K562 (cell line): ENCODE data around the gene ERBB3. TPM values are rescaled to one million over a fixed set of nuclear protein-coding genes. Genes with fewer than 3 reads are reported as not detected.

Experiments used
- ATAC-seq: fragments of 200-7000 bp; cut with Tn5 transposase; 3 replicates; pipeline ENCODE4 v1.9.1; 2020; ENCODE audit warnings: moderate library complexity
- BruUV-seq: library from RNA; stranded (reverse); fragments of 400-500 nt; replicated peaks from 2 replicates; lab custom pipeline; 2021; lab: Mats Ljungman, UMichigan
- CTCF ChIA-PET: fragments of 300-600 bp; formaldehyde crosslinking; extraction: SDS; loops from one replicate; lab custom pipeline; 2021; ENCODE audit warnings: low intra/inter-chr PET ratio; lab: Yijun Ruan, JAX
- POLR2A ChIA-PET: fragments of 300-600, 350-650 bp; sonication (Branson Sonifier 250); formaldehyde crosslinking; extraction: SDS; loops from one replicate; lab custom pipeline; 2021; ENCODE audit warnings: antibody characterized with exemption, inconsistent platforms; lab: Yijun Ruan, JAX
- DNase-seq, 4 experiments: peaks; one replicate each; pipeline versions ENCODE4 v3.0.0 to v3.0.0-alpha.2; 2011 to 2018; ENCODE audit warnings: low spot score in 3 of 4, mixed read lengths in 3 of 4; ENCODE audit errors: extremely low read depth in 1 of 4
- FAIRE-seq: peaks from 2 replicates; lab custom pipeline; 2011; peaks lifted over from hg19 to GRCh38; lab: Jason Lieb, UNC
- H2AFZ ChIP-seq: 2 replicates; pipeline ENCODE4 v1.6.0; 2011; ENCODE audit warnings: low read depth, low read length, control low read depth, inconsistent platforms
- H3K27ac ChIP-seq: fragments of 200-600 bp; 3 replicates; pipeline ENCODE4 v1.8.0; 2011; ENCODE audit warnings: low read depth, mild to moderate bottlenecking, control low read depth, inconsistent platforms, low read length, moderate library complexity, mixed read lengths; ENCODE audit errors: extremely low read depth
- H3K27me3 ChIP-seq, 2 experiments: fragments of 300-600 bp in 1 of 2; 2 replicates in 1 of 2; 3 replicates in 1 of 2; pipeline versions ENCODE4 v1.6.0 to v1.8.0; 2011; ENCODE audit warnings: inconsistent platforms in 2 of 2, low read length in 2 of 2, mild to moderate bottlenecking in 1 of 2, mixed read lengths in 1 of 2, moderate library complexity in 1 of 2; ENCODE audit not compliant: control insufficient read depth in 2 of 2, insufficient read depth in 2 of 2
- H3K36me3 ChIP-seq: fragments of 300-600 bp; 3 replicates; pipeline ENCODE4 v1.8.0; 2011; ENCODE audit warnings: mild to moderate bottlenecking, low read length, inconsistent platforms; ENCODE audit not compliant: control insufficient read depth, insufficient read depth
- H3K4me1 ChIP-seq, 2 experiments: fragments of 200-600 bp in 1 of 2; replicated peaks in 1 of 2; 2 replicates in 1 of 2; 3 replicates in 1 of 2; pipeline versions ENCODE4 v1.5.1 to v1.8.0; 2011; ENCODE audit warnings: inconsistent platforms in 2 of 2, low read length in 2 of 2, mild to moderate bottlenecking in 1 of 2, mixed read lengths in 1 of 2, moderate library complexity in 1 of 2; ENCODE audit not compliant: control insufficient read depth in 2 of 2, insufficient read depth in 2 of 2
- H3K4me2 ChIP-seq: 2 replicates; pipeline ENCODE4 v1.6.1; 2011; ENCODE audit warnings: low read length, control low read depth, inconsistent platforms, mixed read lengths; ENCODE audit not compliant: insufficient read depth
- H3K4me3 ChIP-seq: fragments of 200-600 bp; sonication (generic), shearing (Covaris generic); 2 replicates; pipeline ENCODE4 v1.5.1; 2016; ENCODE audit warnings: control low read depth, inconsistent platforms
- H3K79me2 ChIP-seq: fragments of 200-600 bp; 3 replicates; pipeline ENCODE4 v1.8.0; 2011; ENCODE audit warnings: low read length, inconsistent platforms; ENCODE audit not compliant: control insufficient read depth, insufficient read depth
- H3K9ac ChIP-seq, 2 experiments: 2 replicates each; pipeline versions ENCODE4 v1.6.0 to v1.6.1; 2011; ENCODE audit warnings: low read depth in 2 of 2, low read length in 2 of 2, control low read depth in 1 of 2, inconsistent platforms in 1 of 2, mild to moderate bottlenecking in 1 of 2, mixed read lengths in 1 of 2; ENCODE audit not compliant: insufficient read depth in 1 of 2
- H3K9me1 ChIP-seq: one replicate; pipeline ENCODE4 v1.6.0; 2011; ENCODE audit warnings: inconsistent platforms, mild to moderate bottlenecking, low read length, moderate library complexity; ENCODE audit not compliant: control insufficient read depth, insufficient read depth
- H3K9me3 ChIP-seq: replicated peaks from 2 replicates; pipeline ENCODE4 v1.5.1; 2011; ENCODE audit warnings: low read depth, low read length, inconsistent platforms; ENCODE audit not compliant: control insufficient read depth, insufficient read depth
- H4K20me1 ChIP-seq: replicated peaks from 2 replicates; pipeline ENCODE4 v1.6.1; 2011; ENCODE audit warnings: low read length, inconsistent platforms, mixed read lengths; ENCODE audit not compliant: control insufficient read depth, insufficient read depth
- ELF4 ChIP-seq: fragments of 450-650 bp; formaldehyde crosslinking; IDR thresholded peaks from 2 replicates; pipeline ENCODE4 v1.4.0; 2022; ENCODE audit warnings: missing genetic modification characterization
- FIP1L1 ChIP-seq: fragments of 200-400 bp; formaldehyde crosslinking; IDR thresholded peaks from 2 replicates; pipeline ENCODE4 v1.6.1; 2018; ENCODE audit warnings: mild to moderate bottlenecking, low read depth, low read length; ENCODE audit not compliant: poor library complexity, severe bottlenecking
- KDM5B ChIP-seq: fragments of 200-600 bp; sonication (generic); IDR thresholded peaks from 2 replicates; pipeline ENCODE4 v1.6.1; 2012; ENCODE audit warnings: low read depth, mild to moderate bottlenecking, moderate library complexity, low read length, control low read depth, inconsistent platforms; ENCODE audit not compliant: insufficient replicate concordance
- MAFK ChIP-seq: IDR thresholded peaks from 2 replicates; pipeline ENCODE4 v1.6.1; 2011; ENCODE audit warnings: low read length, improper control_type of control experiment
- NFE2 ChIP-seq: IDR thresholded peaks from 2 replicates; pipeline ENCODE4 v1.6.1; 2014; ENCODE audit warnings: antibody characterized with exemption, low read depth
- OTX1 ChIP-seq: fragments of 450-650 bp; formaldehyde crosslinking; IDR thresholded peaks from 2 replicates; pipeline ENCODE4 v1.4.0; 2022; ENCODE audit warnings: mild to moderate bottlenecking
- PYGO2 ChIP-seq: fragments of 450-650 bp; IDR thresholded peaks from 2 replicates; pipeline ENCODE4 v1.6.1; 2016; ENCODE audit warnings: mild to moderate bottlenecking, missing genetic modification characterization, moderate library complexity, missing compliant biosample characterization
- TAF1 ChIP-seq: IDR thresholded peaks from 2 replicates; pipeline ENCODE4 v1.6.1; 2011; ENCODE audit warnings: mild to moderate bottlenecking, low read length, moderate library complexity; ENCODE audit not compliant: insufficient read depth, control insufficient read depth, severe bottlenecking; ENCODE audit errors: extremely low read depth
- TBP ChIP-seq: optimal IDR thresholded peaks from 2 replicates; pipeline ENCODE3; 2011; ENCODE audit warnings: low read depth, low read length, improper control_type of control experiment
- ZBTB40 ChIP-seq, 2 experiments: fragments of 450-650 bp in 1 of 2; sonication (generic) in 1 of 2; formaldehyde crosslinking in 1 of 2; IDR thresholded peaks; 2 replicates each; pipeline versions ENCODE4 v1.7.1 to v1.9.0; 2016 to 2022; ENCODE audit warnings: inconsistent platforms in 1 of 2, mild to moderate bottlenecking in 1 of 2, missing genetic modification reagents in 1 of 2
- ZBTB7A ChIP-seq: IDR thresholded peaks from 2 replicates; pipeline ENCODE4 v1.6.1; 2011; ENCODE audit warnings: low read depth, mild to moderate bottlenecking, low read length, moderate library complexity, borderline replicate concordance; ENCODE audit not compliant: control insufficient read depth
- ZNF76 ChIP-seq: fragments of 250-450 bp; sonication (Bioruptor Pico); IDR thresholded peaks from 2 replicates; pipeline ENCODE4 v1.4.0; 2020; ENCODE audit warnings: mild to moderate bottlenecking, moderate library complexity, borderline replicate concordance
- WGBS: fragments of 100-300 bp; shearing (Covaris generic); methylation state at CpG from one replicate; pipeline ENCODE4 v1.1.6; 2016; ENCODE audit warnings: low coverage, mixed read lengths; ENCODE audit not compliant: insufficient coverage; ENCODE audit errors: missing lambda C conversion rate; 5-methylcytosine and 5-hydroxymethylcytosine counted together
- in situ Hi-C: fragments of 300-500 bp; cut with MboI; formaldehyde crosslinking; loops from 4 replicates; pipeline ENCODE4 v1.15.0; 2018; ENCODE audit warnings: inconsistent platforms, mixed read lengths
- intact Hi-C: fragments of 100-400 bp; cut with micrococcal nuclease; formaldehyde crosslinking; loops from 2 replicates; pipeline ENCODE4 v1.14.2; 2022
- polyA plus RNA-seq, 8 experiments: library from polyadenylated mRNA; depleted of rRNA in 4 of 8; stranded (reverse) in 5 of 8; unstranded in 3 of 8; fragments of >200 nt; fragmentation: Nextera tagmentation in 2 of 8; fragmentation: Illumina TruSeq in 1 of 8; extraction: Ambion mirVana in 2 of 8; extraction: Trizol in 1 of 8; gene quantifications; 2 replicates each; pipeline versions ENCODE4 v1.2.1 to v1.2.3, GENCODE V29; 2011 to 2014; ENCODE audit warnings: inconsistent platforms in 1 of 8, missing spikeins in 1 of 8
- total RNA-seq, 7 experiments: library from RNA; depleted of rRNA in 6 of 7; stranded (reverse); fragments of >200 nt in 6 of 7; fragmentation: Illumina TruSeq in 2 of 7; extraction: Trizol in 2 of 7; gene quantifications; 2 replicates each; pipeline versions ENCODE4 v1.2.1 to v1.2.3, GENCODE V29; 2011 to 2021; ENCODE audit warnings: low replicate concordance in 1 of 7

The ERBB3 gene
- total and polyA plus RNA-seq, 9 of the 15 experiments (the other 6 are each of a cell fraction or from before 2014, with no cell fraction given): 1.5 to 5.4 (median 3.8) TPM

- H3K79me2 ChIP-seq: peaks cover 27% of the 10 kb centered on the region
- H4K20me1 ChIP-seq: no peaks in the 10 kb centered on the region
- ATAC-seq (peak; percentile 86), FAIRE-seq (peak; percentile 91), DNase-seq (peak; percentile 85 to 97 (median 90))
- no peaks in the 10 kb centered on the region for H3K9me3 ChIP-seq
- H3K9ac ChIP-seq: peak within 1 kb of the TSS; percentile 88 to 91
- H3K27me3 ChIP-seq: no peaks in the 10 kb centered on the region
- in situ Hi-C loops (no loop called here), intact Hi-C loops (no loop called here)
- no peaks in the 10 kb centered on the region for H3K9me1 ChIP-seq
- ChIA-PET POLR2A (interaction anchor here (0.6 to 1.8 kb wide), 10 partner anchors 9 to 37 kb away, joined by 3 to 13 read pairs (median 4); partner anchors contain the start of genes SMARCC2 and ZC3H10), CTCF (no interaction called here)
- H3K4me3 ChIP-seq: peak within 1 kb of the TSS; percentile 55
- WGBS: under 1% methylated on average over 37 of the region's 37 CpGs
- H2AFZ ChIP-seq: peak within 1 kb of the TSS; percentile 89
- no TSS peak for BruUV-seq
- peaks cover 24% of the 10 kb centered on the region; the same call in 2 of the 3 replicates for H3K36me3 ChIP-seq
- peak within 1 kb of the TSS; percentile 96 for H3K27ac ChIP-seq
- H3K4me1 ChIP-seq: peaks cover 35 to 40% of the 10 kb centered on the region in 2 experiments; a peak in 4 of 5 replicates
- peak within 1 kb of the TSS; percentile 91 for H3K4me2 ChIP-seq
- TF ChIP-seq TAF1 (peak; percentile 62), TBP (peak; percentile 84), NFE2 (peak; percentile 43), KDM5B (peak; percentile 63), OTX1 (CRISPR knock-in tag) (0 out of 2 replicates have a peak, but pooled peaks have one; percentile 23), MAFK (no peak), ZBTB40 (IDR thresholded peaks at IDR 0.05) (peak; percentile 88), ZBTB40 (CRISPR knock-in tag; IDR thresholded peaks at IDR 0.05) (no peak), ZNF76 (CRISPR knock-in tag) (peak; percentile 34; the same call in 1 of the 2 replicates), FIP1L1 (no peak), PYGO2 (tag) (no peak), ZBTB7A (peak; percentile 98), ELF4 (CRISPR knock-in tag) (0 out of 2 replicates have a peak, but pooled peaks have one; percentile 16)
Measured at GRCh38 chr12:56152132-56152755, 72.3 kb downstream of the ERBB3 start, which contains the start of gene MYL6B. Gene MYL6B, plus strand, starts transcription at chr12:56152587. Its CDS starts 1,332 bp downstream, at chr12:56153919.
